H1 (cell line): ENCODE results near the gene PRDM15. TPM values are rescaled to one million over a fixed set of nuclear protein-coding genes. Genes with fewer than 3 reads are reported as not detected.

Source experiments
- CTCF ChIA-PET: fragments of 300-600 bp; sonication (Branson Sonifier 250); formaldehyde crosslinking; loops from one replicate; lab custom pipeline; 2021; ENCODE audit not compliant: partially characterized antibody; lab: Charles Lee
- POLR2A ChIA-PET: fragments of 300-600 bp; sonication (Branson Sonifier 250); formaldehyde crosslinking; loops from one replicate; lab custom pipeline; 2021; ENCODE audit warnings: inconsistent platforms; ENCODE audit not compliant: partially characterized antibody; lab: Charles Lee
- DNase-seq, 2 experiments: peaks; one replicate each; pipeline versions ENCODE4 v3.0.0 to v3.0.0-alpha.2; 2010 to 2022; ENCODE audit warnings: low spot score in 2 of 2, low read depth in 1 of 2, mixed read lengths in 1 of 2
- FAIRE-seq: peaks from 2 replicates; lab custom pipeline; 2011; peaks lifted over from hg19 to GRCh38; lab: Jason Lieb, UNC
- H2AFZ ChIP-seq: 2 replicates; pipeline ENCODE4 v1.8.1; 2012; ENCODE audit warnings: low read length, inconsistent platforms
- H2AK5ac ChIP-seq: 2 replicates; pipeline ENCODE4 v1.6.1; 2013; ENCODE audit warnings: low read depth, low read length
- H2BK120ac ChIP-seq: replicated peaks from 2 replicates; pipeline ENCODE3; 2013; ENCODE audit warnings: low read depth, low read length, inconsistent platforms
- H2BK12ac ChIP-seq: 2 replicates; pipeline ENCODE4 v1.6.1; 2013; ENCODE audit warnings: low read depth, low read length
- H2BK15ac ChIP-seq: 2 replicates; pipeline ENCODE4 v1.6.1; 2013; ENCODE audit warnings: low read length
- H2BK20ac ChIP-seq: 2 replicates; pipeline ENCODE4 v1.6.1; 2013; ENCODE audit warnings: low read length
- H2BK5ac ChIP-seq: 2 replicates; pipeline ENCODE4 v1.6.1; 2013; ENCODE audit warnings: low read depth, low read length
- H3K14ac ChIP-seq: 2 replicates; pipeline ENCODE4 v1.6.1; 2013; ENCODE audit warnings: inconsistent platforms; ENCODE audit not compliant: insufficient read length
- H3K18ac ChIP-seq: 2 replicates; pipeline ENCODE4 v1.6.1; 2013; ENCODE audit warnings: low read length; ENCODE audit errors: extremely low read depth
- H3K23ac ChIP-seq: 2 replicates; pipeline ENCODE4 v1.6.1; 2013; ENCODE audit warnings: inconsistent platforms; ENCODE audit not compliant: insufficient read length
- H3K23me2 ChIP-seq: 2 replicates; pipeline ENCODE4 v1.6.1; 2013; ENCODE audit warnings: low read depth, low read length
- H3K27ac ChIP-seq: 2 replicates; pipeline ENCODE4 v1.6.1; 2011; ENCODE audit warnings: low read depth, low read length, inconsistent platforms
- H3K27me3 ChIP-seq, 4 experiments: replicated peaks in 1 of 4; 1 replicate in 1 of 4; 2 replicates in 3 of 4; pipeline versions ENCODE4 v1.6.1 to v1.8.1; 2011 to 2013; ENCODE audit warnings: low read length in 3 of 4, mild to moderate bottlenecking in 3 of 4, inconsistent platforms in 2 of 4, mixed read lengths in 2 of 4, moderate library complexity in 1 of 4; ENCODE audit not compliant: control insufficient read depth in 3 of 4, insufficient read depth in 3 of 4; ENCODE audit errors: extremely low read depth in 1 of 4
- H3K36me3 ChIP-seq, 4 experiments: 2 replicates each; pipeline versions ENCODE4 v1.6.1 to v1.8.1; 2011 to 2013; ENCODE audit warnings: mild to moderate bottlenecking in 4 of 4, low read length in 3 of 4, moderate library complexity in 2 of 4, control low read depth in 1 of 4, inconsistent platforms in 1 of 4; ENCODE audit not compliant: insufficient read depth in 4 of 4, control insufficient read depth in 2 of 4
- H3K4ac ChIP-seq: replicated peaks from 2 replicates; pipeline ENCODE3; 2013; ENCODE audit warnings: low read length, low read depth, mixed read lengths, inconsistent platforms; ENCODE audit not compliant: insufficient read length
- H3K4me1 ChIP-seq, 4 experiments: replicated peaks in 1 of 4; 1 replicate in 1 of 4; 2 replicates in 3 of 4; pipeline versions ENCODE4 v1.6.1 to v1.8.1; 2011 to 2013; ENCODE audit warnings: low read length in 3 of 4, inconsistent platforms in 2 of 4, mixed read lengths in 1 of 4; ENCODE audit not compliant: insufficient read depth in 4 of 4, control insufficient read depth in 3 of 4
- H3K4me2 ChIP-seq, 2 experiments: 2 replicates each; pipeline versions ENCODE4 v1.6.1 to v1.8.1; 2011 to 2013; ENCODE audit warnings: low read depth in 2 of 2, low read length in 2 of 2, control low read depth in 1 of 2, inconsistent platforms in 1 of 2, mild to moderate bottlenecking in 1 of 2; ENCODE audit not compliant: insufficient read depth in 1 of 2
- H3K4me3 ChIP-seq, 4 experiments: fragments of 200-600, 300-600 bp in 1 of 4; sonication (generic), shearing (Covaris generic), sonication (Bioruptor Twin) in 1 of 4; 2 replicates each; pipeline versions ENCODE4 v1.5.1 to v1.8.1; 2011 to 2016; ENCODE audit warnings: low read length in 4 of 4, low read depth in 3 of 4, control low read depth in 2 of 4, inconsistent platforms in 2 of 4, mild to moderate bottlenecking in 2 of 4, mixed read lengths in 1 of 4, moderate library complexity in 1 of 4; ENCODE audit not compliant: insufficient read depth in 2 of 4; ENCODE audit errors: extremely low read depth in 1 of 4
- H3K56ac ChIP-seq: replicated peaks from 2 replicates; pipeline ENCODE3; 2013; ENCODE audit warnings: low read depth, mild to moderate bottlenecking, mixed read lengths, low read length, inconsistent platforms; ENCODE audit not compliant: insufficient read length
- H3K79me1 ChIP-seq: 2 replicates; pipeline ENCODE4 v1.6.1; 2013; ENCODE audit warnings: low read depth, low read length, control low read depth
- H3K79me2 ChIP-seq, 2 experiments: 2 replicates each; pipeline versions ENCODE4 v1.6.1 to v1.8.1; 2012 to 2013; ENCODE audit warnings: low read length in 2 of 2, mild to moderate bottlenecking in 2 of 2, inconsistent platforms in 1 of 2; ENCODE audit not compliant: insufficient read depth in 2 of 2, control insufficient read depth in 1 of 2
- H3K9ac ChIP-seq, 4 experiments: replicated peaks in 1 of 4; 1 replicate in 1 of 4; 2 replicates in 3 of 4; pipeline versions ENCODE4 v1.6.1 to v1.8.1; 2011 to 2013; ENCODE audit warnings: low read depth in 3 of 4, low read length in 3 of 4, control low read depth in 2 of 4, mild to moderate bottlenecking in 2 of 4, moderate library complexity in 2 of 4, inconsistent platforms in 1 of 4; ENCODE audit errors: extremely low read depth in 1 of 4
- H3K9me3 ChIP-seq, 2 experiments: 2 replicates each; pipeline versions ENCODE4 v1.6.1 to v1.8.1; 2012 to 2013; ENCODE audit warnings: mild to moderate bottlenecking in 2 of 2, moderate library complexity in 2 of 2, control low read depth in 1 of 2, inconsistent platforms in 1 of 2, low read depth in 1 of 2, low read length in 1 of 2, mixed read lengths in 1 of 2; ENCODE audit not compliant: insufficient read depth in 2 of 2
- H4K20me1 ChIP-seq, 2 experiments: replicated peaks in 1 of 2; 2 replicates each; pipeline versions ENCODE3 to v1.8.1; 2011 to 2013; ENCODE audit warnings: inconsistent platforms in 2 of 2, low read length in 2 of 2, mild to moderate bottlenecking in 1 of 2; ENCODE audit not compliant: insufficient read depth in 2 of 2, control insufficient read depth in 1 of 2
- H4K5ac ChIP-seq: 2 replicates; pipeline ENCODE4 v1.6.1; 2013; ENCODE audit warnings: low read length, low read depth, mixed read lengths, inconsistent platforms; ENCODE audit not compliant: insufficient read length
- H4K8ac ChIP-seq: 2 replicates; pipeline ENCODE4 v1.8.0; 2013; ENCODE audit warnings: mild to moderate bottlenecking, moderate library complexity, low read length, inconsistent platforms; ENCODE audit not compliant: insufficient read depth; ENCODE audit errors: extremely low read depth
- H4K91ac ChIP-seq: replicated peaks from 2 replicates; pipeline ENCODE3; 2013; ENCODE audit warnings: low read length, mixed read lengths, inconsistent platforms; ENCODE audit not compliant: insufficient read length
- ASH2L ChIP-seq: fragments of 200-600, 300-600 bp; sonication (generic); IDR thresholded peaks from one replicate; pipeline ENCODE4 v1.7.1; 2017; ENCODE audit warnings: low read length
- BCL11A ChIP-seq, 2 experiments: IDR thresholded peaks; one replicate each; pipeline ENCODE4 v1.6.1; 2011; ENCODE audit warnings: low read depth in 2 of 2, low read length in 2 of 2, mild to moderate bottlenecking in 2 of 2
- EGR1 ChIP-seq: IDR thresholded peaks from 2 replicates; pipeline ENCODE4 v1.6.1; 2011; ENCODE audit warnings: low read depth, low read length, borderline replicate concordance
- GABPA ChIP-seq: IDR thresholded peaks from 2 replicates; pipeline ENCODE4 v1.6.1; 2011; ENCODE audit warnings: mild to moderate bottlenecking, low read length, moderate library complexity, borderline replicate concordance; ENCODE audit not compliant: insufficient read depth
- HDAC2 ChIP-seq, 2 experiments: fragments of 300-600 bp in 1 of 2; sonication (generic) in 1 of 2; IDR thresholded peaks; 2 replicates each; pipeline ENCODE4 v1.6.1; 2011 to 2012; ENCODE audit warnings: low read depth in 2 of 2, low read length in 2 of 2, mild to moderate bottlenecking in 2 of 2, moderate library complexity in 2 of 2, borderline replicate concordance in 1 of 2, inconsistent platforms in 1 of 2
- JUN ChIP-seq: IDR thresholded peaks from 2 replicates; pipeline ENCODE4 v1.6.1; 2011; ENCODE audit warnings: low read depth, mild to moderate bottlenecking, improper control_type of control experiment, low read length
- KDM4A ChIP-seq: IDR thresholded peaks from one replicate; pipeline ENCODE4 v1.7.1; 2012; ENCODE audit warnings: low read depth, mild to moderate bottlenecking, moderate library complexity, low read length, inconsistent platforms; ENCODE audit not compliant: severe bottlenecking
- KDM5A ChIP-seq: fragments of 200-600 bp; IDR thresholded peaks from 2 replicates; pipeline ENCODE4 v1.7.1; 2012; ENCODE audit warnings: mild to moderate bottlenecking, low read length, inconsistent platforms, mixed read lengths
- RBBP5 ChIP-seq: IDR thresholded peaks from 2 replicates; pipeline ENCODE4 v1.7.1; 2012; ENCODE audit warnings: low read depth, mild to moderate bottlenecking, inconsistent platforms, low read length, moderate library complexity, borderline replicate concordance
- RFX5 ChIP-seq: IDR thresholded peaks from 2 replicates; pipeline ENCODE4 v1.6.1; 2011; ENCODE audit warnings: low read depth, low read length, improper control_type of control experiment, borderline replicate concordance
- SAP30 ChIP-seq: fragments of 300-600 bp; sonication (generic); IDR thresholded peaks from 2 replicates; pipeline ENCODE4 v1.7.1; 2012; ENCODE audit warnings: low read length, moderate library complexity, mild to moderate bottlenecking, inconsistent platforms; ENCODE audit not compliant: insufficient read depth, insufficient replicate concordance
- TAF7 ChIP-seq: optimal IDR thresholded peaks from 2 replicates; pipeline ENCODE3; 2011; ENCODE audit warnings: low read depth, mild to moderate bottlenecking, inconsistent platforms, low read length, moderate library complexity, borderline replicate concordance
- YY1 ChIP-seq: IDR thresholded peaks from 2 replicates; pipeline ENCODE4 v1.6.1; 2011; ENCODE audit warnings: low read depth, mild to moderate bottlenecking, low read length
- WGBS, 2 experiments: shearing (Covaris generic) in 1 of 2; methylation state at CpG; one replicate each; pipeline versions ENCODE4 v1.1.6 to v1.1.7; 2013 to 2015; ENCODE audit warnings: low lambda C conversion rate in 2 of 2, mixed read lengths in 2 of 2, inconsistent platforms in 1 of 2, low coverage in 1 of 2, missing lambda C conversion rate in 1 of 2; ENCODE audit not compliant: insufficient replicate concordance in 2 of 2, insufficient coverage in 1 of 2, insufficient read length in 1 of 2; ENCODE audit errors: extremely low coverage in 1 of 2, missing lambda C conversion rate in 1 of 2; 5-methylcytosine and 5-hydroxymethylcytosine counted together
- polyA plus RNA-seq, 7 experiments: library from polyadenylated mRNA; depleted of rRNA in 3 of 7; stranded (reverse) in 5 of 7; unstranded in 2 of 7; fragments of >200 nt in 5 of 7; fragments of 200-250 nt in 2 of 7; gene quantifications; 1 replicate in 5 of 7; 2 replicates in 1 of 7; 4 replicates in 1 of 7; pipeline versions ENCODE4 v1.2.1 to v1.2.3, GENCODE V29; 2011 to 2013; ENCODE audit warnings: missing spikeins in 2 of 7, mixed read lengths in 2 of 7
- total RNA-seq: library from RNA; stranded (reverse); fragmentation: NEBNext Ultra II Directional; extraction: Animal tissue kit (Norgen Biotek cat#: 25700); gene quantifications from 2 replicates; pipeline ENCODE4 v1.2.1, GENCODE V29; 2021
- TF ChIP-seq, protein P1 (sequence below): IDR thresholded peaks from 2 replicates; pipeline ENCODE4 v1.6.1; 2012; ENCODE audit warnings: inconsistent platforms

PRDM15 gene
- total and polyA plus RNA-seq, 2 of the 8 experiments (the other 6 are each of a cell fraction or from before 2014, with no cell fraction given), result 9.7 to 10.5 TPM

DNA sequence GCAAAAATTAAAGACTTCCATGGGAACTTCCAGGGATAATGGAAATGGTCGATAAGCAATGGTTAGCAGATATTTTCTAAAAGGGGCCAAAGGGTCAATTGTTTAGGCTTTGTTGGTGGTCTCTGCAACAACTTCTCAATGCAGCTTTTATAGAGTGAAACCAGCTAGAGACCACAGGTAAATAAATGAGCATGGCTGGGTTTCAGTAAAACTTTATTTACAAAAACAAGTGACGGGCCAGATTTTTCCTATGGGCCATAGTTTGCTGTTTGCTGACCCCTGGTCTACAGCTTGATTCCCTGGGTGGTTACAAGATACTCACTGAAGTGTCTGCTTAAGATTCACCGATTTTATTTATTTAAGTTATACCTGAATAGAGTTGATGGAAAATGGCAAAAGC, 22.6 kb upstream of the PRDM15 start:
- H3K79me2 ChIP-seq, result no peaks in the 10 kb centered on the region
- DNase-seq (no peak), FAIRE-seq (no peak)
- no peaks in the 10 kb centered on the region for H3K27me3 ChIP-seq
- no peak overlapping the region for H3K18ac ChIP-seq
- H2BK20ac ChIP-seq, result no peak overlapping the region
- ChIA-PET POLR2A (no interaction called here), CTCF (interaction anchor here (1.0 to 1.1 kb wide), 2 partner anchors 10 to 206 kb away, joined by 3 read pairs; no protein-coding TSS in a partner anchor)
- no peaks in the 10 kb centered on the region for H4K20me1 ChIP-seq
- H2BK5ac ChIP-seq, result no peak overlapping the region
- H3K36me3 ChIP-seq, result no peaks in the 10 kb centered on the region; a peak in 1 of 8 replicates
- H3K23me2 ChIP-seq, result no peaks in the 10 kb centered on the region
- 93% methylated on average over 3 of the region's 3 CpGs; no CpG with 5 or more reads in 1 of the 2 experiments for WGBS, 2 experiments
- H2BK12ac ChIP-seq, result no peak overlapping the region
- H3K4me2 ChIP-seq, result no peak overlapping the region
- H3K56ac ChIP-seq, result no peak overlapping the region
- H3K14ac ChIP-seq, result no peak overlapping the region
- H3K9me3 ChIP-seq, result no peaks in the 10 kb centered on the region
- H3K9ac ChIP-seq, result no peak overlapping the region
- no peak overlapping the region for H4K5ac ChIP-seq
- no peak overlapping the region for H3K27ac ChIP-seq
- H4K91ac ChIP-seq, result no peak overlapping the region
- no peaks in the 10 kb centered on the region for H3K79me1 ChIP-seq
- peaks cover 0 to 15% (median 14%) of the 10 kb centered on the region in 4 experiments; a peak in 6 of 7 replicates for H3K4me1 ChIP-seq
- H3K4me3 ChIP-seq, result no peak overlapping the region
- H3K23ac ChIP-seq, result no peak overlapping the region
- no peak overlapping the region for H2AK5ac ChIP-seq
- no peak overlapping the region for H2AFZ ChIP-seq
- no peak overlapping the region for H4K8ac ChIP-seq
- no peak overlapping the region for H3K4ac ChIP-seq
- H2BK120ac ChIP-seq, result no peak overlapping the region
- no peak overlapping the region for H2BK15ac ChIP-seq
- TF ChIP-seq BCL11A (IDR thresholded peaks at IDR 0.05; ENCODE audit: low read depth in 2 of 2, low read length in 2 of 2) (no peak), HDAC2 (IDR thresholded peaks at IDR 0.05; ENCODE audit: borderline replicate concordance in 1 of 2, low read depth in 2 of 2, low read length in 2 of 2) (no peak), YY1 (no peak), RBBP5 (no peak), GABPA (no peak), KDM5A (no peak), TAF7 (no peak), RFX5 (no peak), EGR1 (no peak), JUN (no peak), SAP30 (no peak), ASH2L (no peak), KDM4A (no peak)
- TF ChIP-seq, protein P1, sequence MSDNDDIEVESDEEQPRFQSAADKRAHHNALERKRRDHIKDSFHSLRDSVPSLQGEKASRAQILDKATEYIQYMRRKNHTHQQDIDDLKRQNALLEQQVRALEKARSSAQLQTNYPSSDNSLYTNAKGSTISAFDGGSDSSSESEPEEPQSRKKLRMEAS, result no peak
